GM20431 (cell line): Measurements from ENCODE around the gene GRHL3.

Experiments
- in situ Hi-C: fragments of 300-500 bp; cut with MseI, MboI; formaldehyde crosslinking; loops from one replicate; pipeline ENCODE4 v1.15.0; 2020; ENCODE audit warnings: low sequenced_read_pairs; ENCODE audit not compliant: unreplicated experiment

The GRHL3 gene

DNA sequence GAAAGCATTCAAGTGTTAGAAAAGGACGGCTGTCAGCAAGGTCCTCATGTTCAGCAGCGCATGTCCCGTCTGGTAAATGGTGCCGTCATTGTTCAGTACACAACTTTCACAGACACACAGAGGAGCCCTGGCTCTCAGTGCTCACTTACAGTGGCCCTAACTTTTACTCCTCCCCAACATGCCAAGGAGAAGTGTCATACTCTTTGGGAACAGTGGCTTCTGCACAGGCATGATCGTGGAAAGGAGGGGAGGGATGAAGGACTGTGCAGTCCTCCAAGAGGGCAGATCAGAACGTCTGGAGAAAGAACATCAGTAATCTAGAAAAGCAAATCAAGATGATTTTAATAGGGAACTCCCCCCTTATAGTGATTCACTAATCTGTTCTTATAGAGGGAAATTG lies 3.8 kb upstream of the GRHL3 start:
- in situ Hi-C loops, result no loop called here

DNA sequence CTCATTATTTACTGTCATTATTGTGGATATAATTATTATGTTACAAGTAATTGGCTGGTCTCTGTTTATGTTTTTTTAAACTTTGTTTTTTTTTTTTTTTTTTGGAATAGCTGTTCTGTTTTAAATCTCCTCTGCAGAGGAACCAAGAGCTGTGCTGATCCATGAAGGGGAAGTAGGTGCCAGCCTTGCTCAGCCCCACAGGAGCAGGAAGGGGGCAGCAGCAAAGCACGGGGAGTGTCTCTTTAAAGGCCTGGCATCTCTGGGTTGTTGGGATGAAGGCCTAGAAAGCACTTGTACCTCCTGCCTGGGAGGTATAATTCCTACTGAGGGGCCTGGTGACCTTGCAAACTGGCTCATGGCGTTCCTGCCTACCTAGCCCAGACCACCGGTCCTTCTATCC lies 2.5 kb upstream of the GRHL3 start:
- in situ Hi-C loops, result no loop called here

- in situ Hi-C loops, result no loop called here
Observed at GRCh38 chr1:24317081-24317480, 2.1 kb upstream of the GRHL3 start.

- in situ Hi-C loops, result no loop called here
Observed at GRCh38 chr1:24317956-24318614, 1.1 kb upstream of the GRHL3 start.

DNA sequence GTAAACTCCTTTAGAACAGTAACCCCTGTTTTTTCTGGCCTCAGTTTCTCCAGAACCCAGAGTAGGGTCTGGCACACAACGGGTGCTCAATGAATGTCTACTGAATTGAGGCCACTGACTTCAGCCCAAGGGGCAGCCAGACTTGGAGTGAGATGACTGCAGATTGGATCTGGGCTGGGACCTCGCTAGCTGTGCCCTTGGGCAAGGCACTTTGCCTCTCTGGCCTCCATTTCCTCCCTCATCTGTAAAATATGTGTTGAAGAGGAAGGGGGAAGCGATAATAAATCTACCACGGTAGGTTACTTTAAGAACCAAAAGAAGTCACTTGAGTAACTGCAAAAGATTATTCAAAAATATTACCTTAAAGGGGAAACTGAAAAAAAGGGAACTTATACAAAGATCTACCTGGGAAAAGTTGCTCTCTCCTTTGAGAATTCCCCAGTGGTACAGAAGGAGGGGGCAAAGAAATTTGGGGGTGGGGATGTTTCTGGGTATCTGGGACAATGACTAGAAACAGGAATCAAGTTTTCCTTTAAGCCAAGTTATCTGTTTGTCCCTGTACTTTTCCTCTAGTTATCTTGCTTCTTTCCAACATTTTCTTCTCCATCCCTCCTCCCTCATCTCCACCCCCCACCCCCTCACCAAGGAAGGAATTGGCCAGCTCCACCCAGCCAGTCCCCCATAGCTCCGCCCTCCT lies 394 bp upstream of the GRHL3 start:
- in situ Hi-C loops, result no loop called here

DNA sequence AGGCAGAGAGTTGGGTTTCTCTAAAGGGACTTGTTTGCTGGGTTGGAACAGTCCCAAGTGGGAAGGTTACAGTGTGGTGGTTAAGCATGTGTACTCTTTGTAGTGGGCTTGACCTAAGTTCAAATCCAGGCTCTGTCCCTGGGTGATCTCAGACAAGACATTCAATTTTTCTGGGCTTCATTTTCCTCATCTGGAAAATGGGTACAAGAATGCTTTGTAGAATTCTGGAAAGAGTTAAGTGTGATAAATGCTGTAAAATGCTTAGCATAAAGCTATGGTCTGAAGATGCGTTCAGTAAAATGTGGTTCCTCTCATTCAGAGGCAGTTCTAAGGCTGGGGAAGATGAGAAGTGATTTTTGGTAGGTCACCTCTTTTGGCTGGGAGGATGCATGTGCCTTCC lies 805 bp downstream of the GRHL3 start:
- in situ Hi-C loops, result no loop called here

- in situ Hi-C loops, result no loop called here
Observed at GRCh38 chr1:24321126-24321525, 2.0 kb downstream of the GRHL3 start.

DNA sequence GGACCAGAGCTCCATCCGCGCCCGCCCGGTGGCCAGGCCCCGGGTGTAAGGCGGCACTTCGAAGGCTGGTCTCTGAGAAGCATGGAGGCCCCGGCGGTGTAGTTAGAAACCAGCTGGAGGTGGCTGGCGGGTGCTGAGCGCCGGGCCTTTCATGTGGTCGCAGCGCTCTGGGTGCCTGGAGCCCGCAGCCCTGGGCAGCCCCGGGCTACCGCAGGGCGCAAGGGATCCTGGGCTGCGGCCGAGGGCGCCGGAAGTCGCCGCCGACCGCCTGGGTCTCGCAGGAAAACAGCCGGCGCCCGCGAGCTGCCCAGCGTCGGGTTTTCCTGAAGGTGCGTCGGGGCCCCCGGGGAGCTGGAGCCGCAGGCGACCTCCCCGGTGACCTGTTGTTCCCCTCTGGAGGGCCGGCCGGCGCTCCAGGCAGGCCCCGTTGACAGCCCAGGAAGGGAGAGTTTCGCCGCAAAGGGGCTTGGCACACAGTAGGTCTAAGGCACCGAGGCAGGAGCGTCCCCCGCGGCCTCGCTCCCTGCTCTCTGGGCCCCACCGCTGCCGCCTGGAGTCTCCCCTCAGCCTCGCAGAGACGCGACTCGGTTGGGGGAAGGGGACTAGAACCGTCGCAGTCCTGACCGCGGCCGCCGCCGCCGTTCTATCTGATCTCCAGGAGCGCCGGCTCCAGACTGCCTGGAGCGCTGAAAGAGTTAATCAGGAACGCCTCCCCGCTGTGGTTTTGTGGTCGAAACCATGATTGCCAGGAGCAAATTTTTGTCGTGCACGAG lies 2.7 kb downstream of the GRHL3 start:
- in situ Hi-C loops, result no loop called here

DNA sequence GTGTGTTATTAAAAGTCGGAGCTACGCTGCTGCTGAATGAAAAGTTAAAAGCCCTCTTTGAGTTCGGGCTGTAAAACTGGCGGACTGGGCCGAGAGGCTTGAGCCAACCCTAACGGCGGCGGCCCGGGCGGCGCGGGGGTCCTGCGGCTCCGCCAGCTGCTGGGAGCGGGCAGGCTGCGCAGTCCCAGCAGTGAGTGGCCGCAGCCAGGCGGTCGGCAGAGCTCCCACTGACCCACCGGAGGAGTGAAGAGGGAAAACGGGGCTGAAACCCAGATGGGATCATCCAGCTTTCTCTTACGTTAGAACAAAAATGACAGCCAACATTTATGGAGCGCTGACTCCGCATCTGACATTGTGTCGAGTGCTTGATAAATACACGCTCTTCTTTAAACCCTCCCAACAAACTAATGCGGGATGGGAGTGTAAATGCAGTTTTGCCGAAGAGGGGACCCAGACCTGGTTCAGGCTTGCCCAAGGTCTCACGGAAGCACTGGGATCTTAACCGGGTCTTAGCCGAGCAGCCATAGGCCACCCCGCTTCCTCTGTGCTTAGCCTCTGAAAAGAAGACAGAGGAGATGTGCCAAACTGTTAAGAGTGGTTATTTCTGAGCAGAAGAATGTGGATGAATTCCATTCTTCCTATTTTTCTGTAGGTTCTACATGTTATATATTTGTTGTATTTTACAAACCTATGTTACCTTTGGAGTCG lies 3.5 kb downstream of the GRHL3 start:
- in situ Hi-C loops, result no loop called here

DNA sequence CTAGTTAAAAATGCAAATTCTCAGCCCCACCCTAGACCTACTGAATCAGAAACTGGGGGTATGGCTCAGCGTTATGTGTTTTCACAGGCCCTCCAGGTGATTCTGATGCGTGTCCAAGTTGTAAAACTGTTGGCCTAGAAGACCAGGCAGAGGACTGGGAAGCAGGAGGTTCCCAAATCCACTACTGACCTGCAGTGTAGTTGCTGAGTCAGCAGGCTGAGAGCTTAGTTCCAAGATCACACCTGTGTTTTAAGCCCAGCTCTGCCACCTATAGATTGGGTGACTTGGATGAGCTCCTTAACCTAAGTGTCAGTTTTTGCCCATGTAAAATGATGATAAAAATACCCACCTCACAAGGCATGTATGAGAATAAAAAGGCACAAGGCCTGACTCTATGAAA lies 4.1 kb downstream of the GRHL3 start:
- in situ Hi-C loops, result no loop called here

DNA sequence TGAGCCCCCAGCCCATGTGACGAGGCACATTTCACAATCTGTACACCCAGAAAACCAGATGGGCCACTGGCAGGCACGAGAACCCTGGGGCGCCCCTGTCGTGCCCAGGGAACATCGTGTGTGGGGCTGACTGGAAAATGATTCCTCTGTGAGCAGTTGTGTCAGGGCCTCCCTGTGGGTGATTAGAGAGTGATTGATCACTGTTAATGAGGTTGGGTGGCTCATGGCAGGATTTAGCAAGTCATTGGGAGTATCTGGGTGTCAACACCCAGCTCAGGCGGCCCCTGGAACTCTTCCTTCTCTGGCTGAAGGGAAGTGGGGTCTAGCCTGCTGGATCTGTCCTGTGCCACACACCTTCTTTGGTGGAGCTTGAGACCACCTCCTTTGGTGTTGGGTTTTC lies 5.7 kb downstream of the GRHL3 start:
- in situ Hi-C loops, result no loop called here

DNA sequence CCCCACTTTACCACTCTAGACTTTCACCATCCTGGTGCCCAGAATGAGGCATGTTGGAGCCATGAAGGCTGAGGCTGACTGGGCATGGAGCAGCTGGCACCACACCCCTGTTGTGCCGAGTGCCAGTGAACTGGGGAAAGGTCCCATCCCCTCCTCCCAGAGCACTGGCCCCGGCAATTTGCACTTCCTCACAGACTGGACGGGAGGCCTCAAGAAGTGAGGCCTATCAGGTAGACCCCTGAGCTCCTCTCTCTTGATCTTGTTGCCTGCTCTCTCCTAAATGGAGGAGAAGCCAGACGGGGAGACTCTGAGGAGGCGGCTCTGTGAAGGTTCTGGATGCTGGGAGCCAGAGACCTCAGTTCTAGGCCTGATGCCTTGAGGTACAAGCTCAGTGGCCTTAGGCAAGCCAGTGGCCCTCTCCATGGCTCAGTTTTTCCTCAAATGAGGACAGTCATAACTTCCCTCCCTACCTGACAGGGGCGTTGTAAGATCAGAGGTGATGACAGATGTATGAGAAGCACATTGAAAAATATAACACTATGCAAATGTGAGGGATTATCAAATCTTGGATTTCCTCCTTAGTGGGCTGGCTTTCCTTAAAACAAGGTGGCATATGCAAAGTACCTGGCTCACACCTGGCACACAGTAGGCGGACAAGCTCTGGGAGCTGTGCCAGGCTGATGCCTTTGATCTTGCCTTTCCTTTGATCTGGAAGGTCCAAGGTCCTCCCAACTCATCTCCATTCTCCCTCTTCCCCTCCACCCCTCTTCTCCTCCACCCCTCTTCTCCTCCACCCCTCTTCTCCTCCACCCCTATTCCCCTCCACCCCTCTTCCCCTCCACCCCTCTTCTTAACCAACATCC lies 6.7 kb downstream of the GRHL3 start:
- in situ Hi-C loops, result no loop called here

GRCh38 chr1:24327486-24327885 lies 8.3 kb downstream of the GRHL3 start:
- in situ Hi-C loops, result no loop called here

DNA sequence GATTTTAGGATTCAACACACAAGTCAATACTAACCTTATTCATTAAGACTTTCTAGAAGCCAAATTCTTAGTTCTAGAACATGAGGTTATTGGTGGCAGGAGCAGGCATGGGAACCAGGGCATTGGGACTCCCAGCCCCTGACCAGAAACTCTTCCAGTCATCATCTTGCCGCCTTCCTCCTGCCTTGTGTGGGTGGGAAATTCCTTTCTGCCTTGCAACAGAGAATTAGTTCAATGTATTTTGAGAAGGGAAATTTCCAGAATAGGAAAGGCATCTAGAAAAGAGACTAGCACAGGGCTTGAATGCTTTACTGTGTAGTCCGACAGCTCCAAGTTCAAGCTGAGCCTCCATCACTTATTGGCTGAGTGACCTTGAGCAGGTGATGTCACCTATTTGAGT lies 8.7 kb downstream of the GRHL3 start:
- in situ Hi-C loops, result no loop called here

- in situ Hi-C loops, result no loop called here
Observed at GRCh38 chr1:24329331-24329730, 10.2 kb downstream of the GRHL3 start.

DNA sequence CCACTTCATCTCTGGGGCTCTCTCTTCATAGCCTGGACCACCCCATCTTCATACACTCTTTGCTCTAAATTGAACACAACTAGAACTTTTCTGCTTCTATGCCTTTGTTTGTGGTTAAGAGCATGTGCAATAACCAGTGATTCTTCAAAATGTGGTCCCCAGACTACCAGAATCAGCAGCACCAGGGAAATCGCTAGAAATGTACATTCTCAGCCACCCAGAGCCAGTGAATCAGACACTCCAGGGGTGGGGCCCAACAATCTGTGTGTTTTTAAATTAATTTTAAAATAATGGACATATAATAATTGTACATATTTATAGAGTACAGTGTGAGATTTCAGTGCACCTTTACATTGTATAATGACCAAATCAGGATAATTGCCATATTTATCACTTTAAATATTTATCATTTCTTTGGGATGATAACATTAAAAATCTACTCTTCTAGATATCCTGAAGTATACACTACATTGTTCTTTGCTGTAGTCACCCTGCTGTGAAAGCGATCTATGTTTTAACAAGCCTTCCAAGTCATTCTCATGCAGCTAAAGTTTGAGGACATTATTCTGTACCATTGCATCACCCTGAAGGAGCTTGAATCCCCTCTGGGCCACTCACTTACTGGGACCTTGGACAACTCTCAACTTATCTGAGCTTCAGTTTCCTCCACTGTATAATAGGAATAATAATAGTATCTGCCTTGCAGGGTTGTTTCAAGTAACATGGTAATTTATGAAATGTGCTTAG lies 10.8 kb downstream of the GRHL3 start:
- in situ Hi-C loops, result no loop called here

- in situ Hi-C loops, result no loop called here
Observed at GRCh38 chr1:24331961-24332673, 13.0 kb downstream of the GRHL3 start.

- in situ Hi-C loops, result no loop called here
Observed at GRCh38 chr1:24336075-24336474, 16.9 kb downstream of the GRHL3 start.

- in situ Hi-C loops, result no loop called here
Observed at GRCh38 chr1:24337455-24337854, 18.3 kb downstream of the GRHL3 start.
